Erythroblast (primary cell): ENCODE measurements around the gene MAX.

Experiments
- GATA1 ChIP-seq: IDR thresholded peaks from 2 replicates; pipeline ENCODE4 v1.6.1; 2011; ENCODE audit warnings: low read depth, mild to moderate bottlenecking, control low read depth, low read length, moderate library complexity
- POLR2A ChIP-seq: IDR thresholded peaks from 2 replicates; pipeline ENCODE4 v1.6.1; 2011; ENCODE audit warnings: mild to moderate bottlenecking, low read length

GRCh38 chr14:65095633-65096205 is 6.6 kb downstream of the MAX start:
- TF ChIP-seq POLR2A (no peak), GATA1 (no peak)
